Liver (tissue), 9 donors: ENCODE data around the gene CHEK1. TPM values are rescaled to one million over a fixed set of nuclear protein-coding genes. Genes with fewer than 3 reads are reported as not detected.

Source experiments
- DNase-seq: peaks from one replicate; pipeline ENCODE4 v3.0.0-alpha.2; 2017; ENCODE audit warnings: low spot score
- H3K27ac ChIP-seq, 2 donors: one replicate each; pipeline ENCODE4 v1.7.0; 2013; ENCODE audit warnings: inconsistent platforms in 2 of 2, low read length in 2 of 2, control low read depth in 1 of 2, low read depth in 1 of 2, mild to moderate bottlenecking in 1 of 2
- H3K27me3 ChIP-seq, 4 donors: one replicate each; pipeline versions ENCODE4 v1.6.1 to v1.7.0; 2013; ENCODE audit warnings: low read length in 3 of 4, inconsistent platforms in 1 of 4, mild to moderate bottlenecking in 1 of 4, moderate library complexity in 1 of 4; ENCODE audit not compliant: control insufficient read depth in 4 of 4, insufficient read depth in 4 of 4
- H3K36me3 ChIP-seq, 4 donors: one replicate each; pipeline versions ENCODE4 v1.6.1 to v1.7.0; 2013; ENCODE audit warnings: low read length in 3 of 4, mild to moderate bottlenecking in 3 of 4, low read depth in 1 of 4, moderate library complexity in 1 of 4; ENCODE audit not compliant: control insufficient read depth in 4 of 4, insufficient read depth in 3 of 4
- H3K4me1 ChIP-seq, 4 donors: one replicate each; pipeline versions ENCODE4 v1.6.1 to v1.7.0; 2013; ENCODE audit warnings: low read length in 3 of 4, mild to moderate bottlenecking in 3 of 4, moderate library complexity in 1 of 4; ENCODE audit not compliant: control insufficient read depth in 4 of 4, insufficient read depth in 4 of 4
- H3K4me3 ChIP-seq, 3 donors: one replicate each; pipeline versions ENCODE4 v1.6.1 to v1.7.0; 2013; ENCODE audit warnings: low read length in 3 of 3, control low read depth in 1 of 3, low read depth in 1 of 3, mild to moderate bottlenecking in 1 of 3
- H3K9ac ChIP-seq, 2 donors: one replicate each; pipeline ENCODE4 v1.7.0; 2013; ENCODE audit warnings: low read length in 2 of 2, mild to moderate bottlenecking in 2 of 2, moderate library complexity in 2 of 2, control low read depth in 1 of 2, low read depth in 1 of 2
- H3K9me3 ChIP-seq, 4 donors: one replicate each; pipeline versions ENCODE4 v1.6.1 to v1.7.0; 2013; ENCODE audit warnings: low read length in 3 of 4; ENCODE audit not compliant: control insufficient read depth in 4 of 4
- EGR1 ChIP-seq, 2 donors: IDR thresholded peaks; 2 replicates each; pipeline ENCODE4 v1.6.1; 2016 to 2018; ENCODE audit warnings: antibody characterized with exemption in 2 of 2, low read depth in 2 of 2
- FOXA1 ChIP-seq: IDR thresholded peaks from 2 replicates; pipeline ENCODE4 v1.6.1; 2016; ENCODE audit warnings: antibody characterized with exemption
- GABPA ChIP-seq, 2 donors: IDR thresholded peaks in 1 of 2; conservative IDR thresholded peaks in 1 of 2; 2 replicates each; pipeline ENCODE4 v1.6.1; 2016; ENCODE audit warnings: antibody characterized with exemption in 2 of 2, mild to moderate bottlenecking in 1 of 2, moderate library complexity in 1 of 2
- HNF4A ChIP-seq, 2 donors: conservative IDR thresholded peaks; 2 replicates each; pipeline ENCODE4 v1.6.1; 2016; ENCODE audit warnings: antibody characterized with exemption in 2 of 2, mild to moderate bottlenecking in 2 of 2
- HNF4G ChIP-seq: IDR thresholded peaks from 2 replicates; pipeline ENCODE4 v1.6.1; 2016; ENCODE audit warnings: antibody characterized with exemption
- JUND ChIP-seq, 2 donors: IDR thresholded peaks; 2 replicates each; pipeline ENCODE4 v1.6.1; 2016; ENCODE audit warnings: antibody characterized with exemption in 2 of 2
- NR2F2 ChIP-seq: IDR thresholded peaks from 2 replicates; pipeline ENCODE4 v1.6.1; 2016; ENCODE audit warnings: antibody characterized with exemption
- RAD21 ChIP-seq, 2 donors: IDR thresholded peaks; 2 replicates each; pipeline ENCODE4 v1.6.1; 2016; ENCODE audit warnings: antibody characterized with exemption in 2 of 2, mild to moderate bottlenecking in 2 of 2
- SP1 ChIP-seq: IDR thresholded peaks from 2 replicates; pipeline ENCODE4 v1.6.1; 2018; ENCODE audit warnings: antibody characterized with exemption, mild to moderate bottlenecking
- TAF1 ChIP-seq: conservative IDR thresholded peaks from 2 replicates; pipeline ENCODE4 v1.6.1; 2016; ENCODE audit warnings: antibody characterized with exemption, mild to moderate bottlenecking
- YY1 ChIP-seq: IDR thresholded peaks from 2 replicates; pipeline ENCODE4 v1.6.1; 2016; ENCODE audit warnings: antibody characterized with exemption, mild to moderate bottlenecking
- WGBS: extraction: QIAGEN DNeasy Blood & Tissue Kit; methylation state at CpG from one replicate; pipeline ENCODE4 v1.1.7; 2013; 5-methylcytosine and 5-hydroxymethylcytosine counted together
- polyA plus RNA-seq, 2 donors: library from polyadenylated mRNA; stranded (reverse) in 1 of 2; unstranded in 1 of 2; fragments of 200-250 nt in 1 of 2; fragments of >200 nt in 1 of 2; fragmentation: Nextera tagmentation in 1 of 2; extraction: Ambion mirVana in 1 of 2; gene quantifications; one replicate each; pipeline versions ENCODE4 v1.2.1 to v1.2.3, GENCODE V29; 2013 to 2015
- total RNA-seq, 2 donors: library from RNA; depleted of rRNA; stranded (reverse); fragments of >200 nt; gene quantifications; one replicate each; pipeline ENCODE4 v1.2.3, GENCODE V29; 2014
- TF ChIP-seq, protein P1 (sequence below): IDR thresholded peaks from 2 replicates; pipeline ENCODE4 v1.6.1; 2016; ENCODE audit warnings: antibody characterized with exemption
- TF ChIP-seq, protein P2 (sequence below): IDR thresholded peaks from 2 replicates; pipeline ENCODE4 v1.6.1; 2016; ENCODE audit warnings: antibody characterized with exemption, mild to moderate bottlenecking
- TF ChIP-seq, protein P3 (sequence below): IDR thresholded peaks from 2 replicates; pipeline ENCODE4 v1.6.1; 2016; ENCODE audit warnings: antibody characterized with exemption
- TF ChIP-seq, protein P4 (sequence below): IDR thresholded peaks from 2 replicates; pipeline ENCODE4 v1.6.1; 2016; ENCODE audit warnings: antibody characterized with exemption
- donor health status: healthy.
- donor health status: healthy.
- donor health status: healthy.
- donor health status: healthy.
- donor health status: healthy.

Gene CHEK1
- total and polyA plus RNA-seq, 4 donors: 0.59 to 21.7 (median 0.85) TPM

DNA sequence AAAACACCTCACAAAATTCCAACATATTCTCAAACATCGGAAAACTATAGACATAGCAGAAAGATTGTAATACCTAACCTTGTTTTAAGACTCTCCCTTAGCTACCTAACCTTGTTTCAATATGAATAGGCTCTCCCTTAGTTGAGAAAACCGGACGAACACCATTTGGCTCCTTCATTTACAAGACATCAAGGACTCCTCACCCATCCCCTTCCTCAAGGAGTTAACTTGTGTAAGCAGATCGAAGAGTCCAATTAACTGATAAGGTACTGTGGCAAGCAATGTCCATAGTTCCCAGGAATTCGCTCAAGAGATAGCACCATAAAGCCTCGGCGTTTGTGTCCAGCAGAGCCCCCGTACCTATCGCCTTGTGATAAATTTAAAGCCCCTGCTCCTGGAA, 60.3 kb downstream of the CHEK1 start:
- 55% methylated on average over 9 of the region's 9 CpGs for WGBS
- Histone ChIP-seq H3K36me3 (no peaks in the 10 kb centered on the region), H3K4me1 (no peaks in the 10 kb centered on the region), H3K9me3 (no peaks in the 10 kb centered on the region), H3K9ac (no peak overlapping the region), H3K27me3 (no peaks in the 10 kb centered on the region), H3K4me3 (no peak overlapping the region), H3K27ac (no peak overlapping the region)
- TF ChIP-seq GABPA (IDR thresholded peaks at IDR 0.05 in 1 of 2, conservative IDR thresholded peaks at IDR 0.05 in 1 of 2) (no peak), HNF4A (conservative IDR thresholded peaks at IDR 0.05) (no peak)
- TF ChIP-seq, protein P1, sequence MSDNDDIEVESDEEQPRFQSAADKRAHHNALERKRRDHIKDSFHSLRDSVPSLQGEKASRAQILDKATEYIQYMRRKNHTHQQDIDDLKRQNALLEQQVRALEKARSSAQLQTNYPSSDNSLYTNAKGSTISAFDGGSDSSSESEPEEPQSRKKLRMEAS: no peak
- no peak for DNase-seq

DNA sequence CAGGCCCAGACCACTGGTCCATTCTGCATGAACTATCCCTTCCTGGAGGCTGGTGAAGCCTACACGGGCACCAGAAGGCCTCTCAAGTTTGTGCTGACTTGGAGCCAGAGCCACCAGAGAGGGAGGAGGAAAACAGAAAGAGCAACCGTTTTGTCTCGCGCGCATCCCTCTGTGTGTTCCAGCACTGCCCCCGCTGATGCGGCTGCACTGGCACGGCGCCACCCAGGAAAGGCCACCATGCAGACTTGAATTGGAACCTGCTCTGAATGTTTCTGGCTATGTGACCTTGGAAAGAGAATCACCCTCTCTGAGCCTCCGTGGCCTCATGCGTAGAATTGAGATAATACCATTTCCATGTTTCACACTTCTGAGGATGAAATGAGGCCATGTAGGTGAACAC, 63.1 kb downstream of the CHEK1 start:
- H3K9ac ChIP-seq: no peak overlapping the region
- no peaks in the 10 kb centered on the region for H3K9me3 ChIP-seq
- H3K27ac ChIP-seq: no peak overlapping the region
- H3K27me3 ChIP-seq: peaks cover 0 to under 1% (median 0%) of the 10 kb centered on the region in 4 donors
- H3K4me3 ChIP-seq: no peak overlapping the region
- 95% methylated on average over 11 of the region's 11 CpGs for WGBS
- no peaks in the 10 kb centered on the region for H3K4me1 ChIP-seq
- no peak for DNase-seq
- TF ChIP-seq HNF4G (no peak), JUND (IDR thresholded peaks at IDR 0.05) (no peak), EGR1 (IDR thresholded peaks at IDR 0.05; ENCODE audit: low read depth in 2 of 2) (no peak), TAF1 (no peak), YY1 (no peak), RAD21 (IDR thresholded peaks at IDR 0.05) (no peak), HNF4A (conservative IDR thresholded peaks at IDR 0.05) (no peak)
- TF ChIP-seq, protein P2, sequence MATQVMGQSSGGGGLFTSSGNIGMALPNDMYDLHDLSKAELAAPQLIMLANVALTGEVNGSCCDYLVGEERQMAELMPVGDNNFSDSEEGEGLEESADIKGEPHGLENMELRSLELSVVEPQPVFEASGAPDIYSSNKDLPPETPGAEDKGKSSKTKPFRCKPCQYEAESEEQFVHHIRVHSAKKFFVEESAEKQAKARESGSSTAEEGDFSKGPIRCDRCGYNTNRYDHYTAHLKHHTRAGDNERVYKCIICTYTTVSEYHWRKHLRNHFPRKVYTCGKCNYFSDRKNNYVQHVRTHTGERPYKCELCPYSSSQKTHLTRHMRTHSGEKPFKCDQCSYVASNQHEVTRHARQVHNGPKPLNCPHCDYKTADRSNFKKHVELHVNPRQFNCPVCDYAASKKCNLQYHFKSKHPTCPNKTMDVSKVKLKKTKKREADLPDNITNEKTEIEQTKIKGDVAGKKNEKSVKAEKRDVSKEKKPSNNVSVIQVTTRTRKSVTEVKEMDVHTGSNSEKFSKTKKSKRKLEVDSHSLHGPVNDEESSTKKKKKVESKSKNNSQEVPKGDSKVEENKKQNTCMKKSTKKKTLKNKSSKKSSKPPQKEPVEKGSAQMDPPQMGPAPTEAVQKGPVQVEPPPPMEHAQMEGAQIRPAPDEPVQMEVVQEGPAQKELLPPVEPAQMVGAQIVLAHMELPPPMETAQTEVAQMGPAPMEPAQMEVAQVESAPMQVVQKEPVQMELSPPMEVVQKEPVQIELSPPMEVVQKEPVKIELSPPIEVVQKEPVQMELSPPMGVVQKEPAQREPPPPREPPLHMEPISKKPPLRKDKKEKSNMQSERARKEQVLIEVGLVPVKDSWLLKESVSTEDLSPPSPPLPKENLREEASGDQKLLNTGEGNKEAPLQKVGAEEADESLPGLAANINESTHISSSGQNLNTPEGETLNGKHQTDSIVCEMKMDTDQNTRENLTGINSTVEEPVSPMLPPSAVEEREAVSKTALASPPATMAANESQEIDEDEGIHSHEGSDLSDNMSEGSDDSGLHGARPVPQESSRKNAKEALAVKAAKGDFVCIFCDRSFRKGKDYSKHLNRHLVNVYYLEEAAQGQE: no peak
- TF ChIP-seq, protein P3, sequence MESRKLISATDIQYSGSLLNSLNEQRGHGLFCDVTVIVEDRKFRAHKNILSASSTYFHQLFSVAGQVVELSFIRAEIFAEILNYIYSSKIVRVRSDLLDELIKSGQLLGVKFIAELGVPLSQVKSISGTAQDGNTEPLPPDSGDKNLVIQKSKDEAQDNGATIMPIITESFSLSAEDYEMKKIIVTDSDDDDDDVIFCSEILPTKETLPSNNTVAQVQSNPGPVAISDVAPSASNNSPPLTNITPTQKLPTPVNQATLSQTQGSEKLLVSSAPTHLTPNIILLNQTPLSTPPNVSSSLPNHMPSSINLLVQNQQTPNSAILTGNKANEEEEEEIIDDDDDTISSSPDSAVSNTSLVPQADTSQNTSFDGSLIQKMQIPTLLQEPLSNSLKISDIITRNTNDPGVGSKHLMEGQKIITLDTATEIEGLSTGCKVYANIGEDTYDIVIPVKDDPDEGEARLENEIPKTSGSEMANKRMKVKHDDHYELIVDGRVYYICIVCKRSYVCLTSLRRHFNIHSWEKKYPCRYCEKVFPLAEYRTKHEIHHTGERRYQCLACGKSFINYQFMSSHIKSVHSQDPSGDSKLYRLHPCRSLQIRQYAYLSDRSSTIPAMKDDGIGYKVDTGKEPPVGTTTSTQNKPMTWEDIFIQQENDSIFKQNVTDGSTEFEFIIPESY: no peak
- TF ChIP-seq, protein P4, sequence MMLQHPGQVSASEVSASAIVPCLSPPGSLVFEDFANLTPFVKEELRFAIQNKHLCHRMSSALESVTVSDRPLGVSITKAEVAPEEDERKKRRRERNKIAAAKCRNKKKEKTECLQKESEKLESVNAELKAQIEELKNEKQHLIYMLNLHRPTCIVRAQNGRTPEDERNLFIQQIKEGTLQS: no peak
- H3K36me3 ChIP-seq: no peaks in the 10 kb centered on the region

DNA sequence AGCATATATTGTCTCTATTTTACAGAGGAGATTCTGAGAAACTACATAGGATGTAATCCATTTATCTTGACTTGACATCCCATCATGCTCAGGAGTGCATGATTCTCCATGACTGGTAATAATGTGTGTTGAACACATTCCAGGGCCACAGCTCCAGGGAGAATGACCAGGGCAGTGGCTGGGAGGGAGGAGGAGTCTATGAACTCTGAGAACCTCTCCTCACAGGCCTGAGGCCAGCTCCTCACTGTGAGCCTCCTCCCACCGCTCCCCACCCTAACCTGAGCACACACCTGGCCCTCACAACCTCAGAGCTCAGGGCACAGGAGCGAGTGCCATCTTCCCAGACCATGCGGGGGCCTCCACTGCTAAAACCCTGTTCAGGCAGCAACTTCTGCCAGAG, 63.7 kb downstream of the CHEK1 start:
- Histone ChIP-seq H3K9me3 (no peaks in the 10 kb centered on the region), H3K27ac (no peak overlapping the region), H3K4me1 (no peaks in the 10 kb centered on the region), H3K27me3 (peaks cover 0 to 2% (median 0%) of the 10 kb centered on the region in 4 donors), H3K4me3 (no peak overlapping the region), H3K9ac (no peak overlapping the region), H3K36me3 (no peaks in the 10 kb centered on the region)
- WGBS: 91% methylated on average over 3 of the region's 3 CpGs
- DNase-seq: no peak
- TF ChIP-seq GABPA (IDR thresholded peaks at IDR 0.05 in 1 of 2, conservative IDR thresholded peaks at IDR 0.05 in 1 of 2) (no peak), EGR1 (IDR thresholded peaks at IDR 0.05; ENCODE audit: low read depth in 2 of 2) (no peak), FOXA1 (no peak), SP1 (no peak), RAD21 (IDR thresholded peaks at IDR 0.05) (no peak), NR2F2 (no peak), YY1 (no peak)
- TF ChIP-seq, protein P1: no peak
- TF ChIP-seq, protein P3: no peak
- TF ChIP-seq, protein P4: no peak
